B cell (primary cell): Measurements from ENCODE around the gene MLLT11. TPM values are rescaled to one million over a fixed set of nuclear protein-coding genes. Genes with fewer than 3 reads are reported as not detected.
"Not testable (repeated sequence)": the region's sequence is repeated elsewhere in the genome, so short reads cannot be mapped to it uniquely, and the experiment has no call there.

Experiments
- ATAC-seq: fragments of 200-7000 bp; cut with Tn5 transposase; one replicate; pipeline ENCODE4 v1.10.0; 2021; ENCODE audit warnings: low read depth, mild to moderate bottlenecking, moderate number of reproducible peaks, moderate library complexity
- CTCF ChIA-PET: fragments of 350-600 bp; sonication (Branson Sonifier 250); formaldehyde crosslinking; loops from one replicate; lab custom pipeline; 2021; ENCODE audit warnings: antibody characterized with exemption, inconsistent platforms; lab: Charles Lee
- POLR2A ChIA-PET: fragments of 350-600 bp; sonication (Branson Sonifier 250); formaldehyde crosslinking; loops from one replicate; lab custom pipeline; 2021; ENCODE audit warnings: antibody characterized with exemption; lab: Charles Lee
- DNase-seq: peaks from one replicate; pipeline ENCODE4 v3.0.0; 2013
- H2AFZ ChIP-seq: 2 replicates; pipeline ENCODE4 v1.6.1; 2012; ENCODE audit warnings: mild to moderate bottlenecking, low read depth, low read length; ENCODE audit not compliant: insufficient read depth, poor library complexity, severe bottlenecking
- H3K27ac ChIP-seq, 2 donors: 1 replicate in 1 of 2; 2 replicates in 1 of 2; pipeline ENCODE4 v1.5.1; 2012 to 2013; ENCODE audit warnings: low read length in 2 of 2, mild to moderate bottlenecking in 2 of 2, moderate library complexity in 1 of 2
- H3K27me3 ChIP-seq, 4 experiments: fragments of 200-600 bp in 1 of 4; sonication (generic) in 1 of 4; replicated peaks in 1 of 4; 1 replicate in 2 of 4; 2 replicates in 2 of 4; pipeline versions ENCODE4 v1.6.1 to v1.7.0; 2013 to 2016; ENCODE audit warnings: low read length in 3 of 4, mild to moderate bottlenecking in 2 of 4, mixed read lengths in 1 of 4, moderate library complexity in 1 of 4; ENCODE audit not compliant: insufficient read depth in 4 of 4, control insufficient read depth in 3 of 4; ENCODE audit errors: control extremely low read depth in 1 of 4
- H3K36me3 ChIP-seq, 2 experiments: replicated peaks in 1 of 2; 1 replicate in 1 of 2; 2 replicates in 1 of 2; pipeline versions ENCODE4 v1.6.1 to v1.7.1; 2013; ENCODE audit warnings: low read length in 1 of 2; ENCODE audit not compliant: insufficient read depth in 2 of 2, control insufficient read depth in 1 of 2; ENCODE audit errors: control extremely low read depth in 1 of 2, extremely low read depth in 1 of 2
- H3K4me1 ChIP-seq, 2 donors: fragments of 200-600 bp in 1 of 2; sonication (generic) in 1 of 2; 1 replicate in 1 of 2; 2 replicates in 1 of 2; pipeline versions ENCODE4 v1.5.1 to v1.6.1; 2013 to 2017; ENCODE audit warnings: low read length in 2 of 2; ENCODE audit not compliant: control insufficient read depth in 2 of 2, insufficient read depth in 2 of 2
- H3K4me2 ChIP-seq: replicated peaks from 2 replicates; pipeline ENCODE3; 2012; ENCODE audit warnings: mild to moderate bottlenecking, low read depth, low read length; ENCODE audit not compliant: poor library complexity, severe bottlenecking
- H3K4me3 ChIP-seq, 5 experiments: fragments of 200-600 bp in 1 of 5; sonication (generic) in 1 of 5; 1 replicate in 3 of 5; 2 replicates in 2 of 5; pipeline versions ENCODE4 v1.5.1 to v1.7.0; 2011 to 2016; ENCODE audit warnings: low read length in 4 of 5, mild to moderate bottlenecking in 4 of 5, low read depth in 2 of 5, control low read depth in 1 of 5, moderate library complexity in 1 of 5; ENCODE audit not compliant: insufficient read depth in 1 of 5; ENCODE audit errors: control extremely low read depth in 1 of 5, extremely low read depth in 1 of 5
- H3K79me2 ChIP-seq: fragments of 200-600 bp; sonication (generic); one replicate; pipeline ENCODE4 v1.6.0; 2016; ENCODE audit warnings: low read length; ENCODE audit not compliant: control insufficient read depth, insufficient read depth
- H3K9ac ChIP-seq: fragments of 200-600 bp; sonication (generic); 2 replicates; pipeline ENCODE4 v1.6.1; 2017; ENCODE audit warnings: mild to moderate bottlenecking, low read length, moderate library complexity
- H3K9me3 ChIP-seq, 3 donors: one replicate each; pipeline versions ENCODE4 v1.6.1 to v1.7.1; 2013; ENCODE audit warnings: low read length in 2 of 3; ENCODE audit not compliant: control insufficient read depth in 2 of 3, insufficient read depth in 1 of 3; ENCODE audit errors: control extremely low read depth in 1 of 3
- H4K20me1 ChIP-seq: 2 replicates; pipeline ENCODE4 v1.6.0; 2012; ENCODE audit warnings: mild to moderate bottlenecking, low read length; ENCODE audit not compliant: insufficient read depth, control insufficient read depth, poor library complexity, severe bottlenecking
- H3K27ac Mint-ChIP-seq: one replicate; pipeline ENCODE4 v1.8.0; 2021; ENCODE audit warnings: mixed read lengths
- H3K27me3 Mint-ChIP-seq: one replicate; pipeline ENCODE4 v1.8.0; 2021; ENCODE audit warnings: mixed read lengths
- H3K4me1 Mint-ChIP-seq: one replicate; pipeline ENCODE4 v1.8.0; 2021; ENCODE audit warnings: mixed read lengths
- H3K4me3 Mint-ChIP-seq: one replicate; pipeline ENCODE4 v1.8.0; 2021; ENCODE audit warnings: mixed read lengths
- H3K9me3 Mint-ChIP-seq: one replicate; pipeline ENCODE4 v1.8.0; 2022; ENCODE audit warnings: mixed read lengths; ENCODE audit not compliant: insufficient read depth
- EZH2 ChIP-seq: IDR thresholded peaks from 2 replicates; pipeline ENCODE4 v1.6.1; 2012; ENCODE audit warnings: borderline replicate concordance, low read depth, mild to moderate bottlenecking, moderate library complexity, low read length; ENCODE audit not compliant: insufficient read depth, poor library complexity, severe bottlenecking
- WGBS: methylation state at CpG from one replicate; pipeline ENCODE4 v1.1.5; 2013; ENCODE audit warnings: missing lambda C conversion rate; ENCODE audit not compliant: insufficient coverage; 5-methylcytosine and 5-hydroxymethylcytosine counted together
- intact Hi-C: fragments of 100-400 bp; cut with micrococcal nuclease; formaldehyde crosslinking; loops from one replicate; pipeline ENCODE4 v1.10.0; 2022
- polyA plus RNA-seq: library from polyadenylated mRNA; depleted of rRNA; stranded (reverse); fragments of >200 nt; gene quantifications from 2 replicates; pipeline ENCODE4 v1.2.3, GENCODE V29; 2012
- total RNA-seq, 2 donors: library from RNA; stranded (reverse); fragments of 120-200 nt in 1 of 2; gene quantifications; 1 replicate in 1 of 2; 2 replicates in 1 of 2; pipeline versions ENCODE4 v1.2.3 to v1.2.4, GENCODE V29; 2013 to 2022
- TF ChIP-seq, protein P1 (sequence below): fragments of 200-600 bp; IDR thresholded peaks from one replicate; pipeline ENCODE4 v1.8.0; 2022; ENCODE audit warnings: antibody characterized with exemption, mild to moderate bottlenecking

The MLLT11 gene
- total and polyA plus RNA-seq, 2 donors (not counting 1 experiment from before 2014, with no cell fraction given), result 1.1 to 2.4 TPM

DNA sequence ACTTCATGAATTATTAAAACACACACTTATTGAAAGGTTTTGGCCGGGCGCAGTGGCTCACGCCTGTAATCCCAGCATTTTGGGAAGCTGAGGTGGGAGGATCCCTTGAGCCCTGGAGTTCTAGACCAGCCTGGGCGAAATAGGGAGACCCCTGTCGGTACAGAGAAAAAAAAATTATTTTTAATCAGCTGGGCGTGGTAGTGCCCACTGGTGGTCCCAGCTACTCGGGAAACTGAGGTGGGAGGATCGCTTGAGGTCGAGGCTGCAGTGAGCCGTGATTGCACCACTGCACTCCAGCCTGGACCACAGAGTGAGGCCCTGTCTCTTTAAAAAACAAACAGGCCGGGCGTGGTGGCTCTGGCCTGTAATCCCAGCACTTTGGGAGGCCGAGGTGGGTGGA is 12.0 kb downstream of the MLLT11 start:
- H3K27ac ChIP-seq, result no peak overlapping the region
- H3K79me2 ChIP-seq, result peaks cover 26% of the 10 kb centered on the region
- Mint-ChIP-seq H3K27me3 (no peaks in the 10 kb centered on the region), H3K27ac (no peak overlapping the region), H3K4me1 (peaks cover 17% of the 10 kb centered on the region), H3K4me3 (no peak overlapping the region), H3K9me3 (no peaks in the 10 kb centered on the region)
- no peaks in the 10 kb centered on the region for H4K20me1 ChIP-seq
- no peak overlapping the region for H3K4me2 ChIP-seq
- intact Hi-C loops, result loop anchor here (5.0 kb wide), 1 partner anchor 180 kb away; the partner anchor contains the start of gene PSMD4
- H3K4me3 ChIP-seq, result no peak overlapping the region
- H2AFZ ChIP-seq, result no peak overlapping the region
- ChIA-PET POLR2A (interaction anchor here (0.6 to 3.0 kb wide), 2 partner anchors 24 to 314 kb away, joined by 5 to 13 read pairs; partner anchors contain the start of gene C1orf56), CTCF (interaction anchor here (0.6 to 5.9 kb wide), 8 partner anchors 14 to 90 kb away, joined by 3 to 82 read pairs (median 4); partner anchors contain the start of genes C1orf56, CDC42SE1 and MLLT11)
- ATAC-seq (no peak), DNase-seq (no peak)
- H3K27me3 ChIP-seq, result no peaks in the 10 kb centered on the region
- H3K36me3 ChIP-seq, result peaks cover 0 to 4% of the 10 kb centered on the region in 2 experiments
- no peaks in the 10 kb centered on the region for H3K9me3 ChIP-seq
- TF ChIP-seq EZH2, result no peak
- TF ChIP-seq, protein P1, sequence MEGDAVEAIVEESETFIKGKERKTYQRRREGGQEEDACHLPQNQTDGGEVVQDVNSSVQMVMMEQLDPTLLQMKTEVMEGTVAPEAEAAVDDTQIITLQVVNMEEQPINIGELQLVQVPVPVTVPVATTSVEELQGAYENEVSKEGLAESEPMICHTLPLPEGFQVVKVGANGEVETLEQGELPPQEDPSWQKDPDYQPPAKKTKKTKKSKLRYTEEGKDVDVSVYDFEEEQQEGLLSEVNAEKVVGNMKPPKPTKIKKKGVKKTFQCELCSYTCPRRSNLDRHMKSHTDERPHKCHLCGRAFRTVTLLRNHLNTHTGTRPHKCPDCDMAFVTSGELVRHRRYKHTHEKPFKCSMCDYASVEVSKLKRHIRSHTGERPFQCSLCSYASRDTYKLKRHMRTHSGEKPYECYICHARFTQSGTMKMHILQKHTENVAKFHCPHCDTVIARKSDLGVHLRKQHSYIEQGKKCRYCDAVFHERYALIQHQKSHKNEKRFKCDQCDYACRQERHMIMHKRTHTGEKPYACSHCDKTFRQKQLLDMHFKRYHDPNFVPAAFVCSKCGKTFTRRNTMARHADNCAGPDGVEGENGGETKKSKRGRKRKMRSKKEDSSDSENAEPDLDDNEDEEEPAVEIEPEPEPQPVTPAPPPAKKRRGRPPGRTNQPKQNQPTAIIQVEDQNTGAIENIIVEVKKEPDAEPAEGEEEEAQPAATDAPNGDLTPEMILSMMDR, result no peak
- H3K4me1 ChIP-seq, result peaks cover 13 to 18% of the 10 kb centered on the region in 2 donors
- H3K9ac ChIP-seq, result no peak overlapping the region
- WGBS, result 94% methylated on average over 13 of the region's 13 CpGs

DNA sequence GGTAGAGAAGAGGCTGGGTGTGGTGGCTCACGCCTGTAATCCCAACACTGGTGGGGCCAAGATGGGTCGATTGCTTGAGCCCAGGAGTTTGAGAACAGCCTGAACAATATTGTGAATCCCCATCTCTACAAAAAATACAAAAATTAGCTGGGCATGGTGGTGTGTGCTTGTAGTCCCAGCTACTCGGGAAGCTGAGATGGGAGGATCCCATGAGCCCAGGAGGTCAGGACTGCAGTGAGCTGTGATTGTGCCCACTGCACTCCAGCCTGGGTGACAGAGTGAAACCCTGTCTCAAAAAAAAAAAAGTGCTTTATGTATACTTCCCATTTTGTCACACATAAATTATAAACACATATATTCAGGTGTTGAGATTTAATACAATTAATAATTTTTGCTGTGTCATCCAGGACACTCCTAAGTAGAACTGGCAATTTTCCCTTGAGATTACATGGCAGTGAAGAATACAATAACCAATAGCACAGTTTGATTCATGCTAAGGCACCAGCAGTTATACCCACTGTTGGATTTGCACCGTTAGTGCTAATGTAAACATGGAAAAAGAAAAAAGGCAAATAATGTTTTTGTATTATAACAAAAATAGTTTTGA is 25.9 kb downstream of the MLLT11 start:
- H3K27me3 ChIP-seq, result no peaks in the 10 kb centered on the region
- no peak for DNase-seq
- no peaks in the 10 kb centered on the region for H3K9me3 ChIP-seq
- no peak for ATAC-seq
- Mint-ChIP-seq H3K9me3 (no peaks in the 10 kb centered on the region), H3K27ac (no peak overlapping the region), H3K4me1 (peaks cover 5% of the 10 kb centered on the region), H3K27me3 (no peaks in the 10 kb centered on the region), H3K4me3 (no peak overlapping the region)
- no peaks in the 10 kb centered on the region for H4K20me1 ChIP-seq
- no peak overlapping the region for H2AFZ ChIP-seq
- H3K79me2 ChIP-seq, result no peaks in the 10 kb centered on the region
- no peak overlapping the region for H3K9ac ChIP-seq
- CTCF ChIA-PET, result interaction anchor here (0.6 to 2.5 kb wide), 4 partner anchors 14 to 554 kb away, joined by 3 to 14 read pairs (median 4); no protein-coding TSS in a partner anchor
- POLR2A ChIA-PET, result interaction anchor here (0.6 kb wide), 1 partner anchor 83 kb away, joined by 5 read pairs; no protein-coding TSS in a partner anchor
- intact Hi-C loops, result no loop called here
- no peak overlapping the region for H3K4me2 ChIP-seq
- TF ChIP-seq, protein P1, result no peak
- TF ChIP-seq EZH2, result no peak
- H3K4me1 ChIP-seq, result peaks cover 0 to 4% of the 10 kb centered on the region in 2 donors
- H3K4me3 ChIP-seq, result no peak overlapping the region
- no peaks in the 10 kb centered on the region for H3K36me3 ChIP-seq
- H3K27ac ChIP-seq, result no peak overlapping the region
- no CpG with 5 or more reads among the region's 4 CpGs for WGBS

DNA sequence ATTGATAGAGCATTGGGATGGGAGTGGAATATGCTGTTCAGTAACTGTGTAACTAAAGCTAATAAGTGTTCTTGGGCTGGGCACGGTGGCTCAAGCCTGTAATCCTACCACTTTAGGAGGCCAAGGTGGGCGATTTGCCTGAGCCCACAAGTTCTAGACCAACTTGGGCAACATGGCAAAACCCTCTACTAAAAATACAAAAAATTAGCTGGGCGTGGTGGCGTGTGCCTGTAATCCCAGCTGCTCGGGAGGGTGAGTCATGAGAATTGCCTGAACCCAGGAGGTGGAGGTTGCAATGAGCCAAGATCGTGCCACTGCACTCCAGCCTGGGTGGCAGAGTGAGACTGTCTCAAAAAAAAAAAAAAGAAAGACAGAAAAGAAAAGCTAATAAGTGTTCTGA is 37.2 kb downstream of the MLLT11 start:
- H3K4me1 Mint-ChIP-seq, H3K4me2 ChIP-seq, H3K36me3 ChIP-seq, ATAC-seq, H3K4me3 Mint-ChIP-seq, intact Hi-C loops, H4K20me1 ChIP-seq, H3K4me1 ChIP-seq, POLR2A ChIA-PET, H3K79me2 ChIP-seq, H3K27me3 ChIP-seq, H3K9me3 ChIP-seq, H3K4me3 ChIP-seq, H3K9me3 Mint-ChIP-seq, DNase-seq, H3K9ac ChIP-seq, H2AFZ ChIP-seq, H3K27me3 Mint-ChIP-seq, H3K27ac ChIP-seq, H3K27ac Mint-ChIP-seq: not testable (repeated sequence)
- CTCF ChIA-PET, result interaction anchor here (0.6 to 10.3 kb wide), 3 partner anchors 9 to 57 kb away, joined by 3 to 227 read pairs (median 4); partner anchors contain the start of gene TNFAIP8L2
- WGBS, result 94% methylated on average over 5 of the region's 6 CpGs
